ENCODE measurements around the gene KRT82.

The KRT82 gene

GRCh38 chr12:52364901-52365489 is 41.1 kb downstream of the KRT82 start:
- Histone ChIP-seq H3K27me3 (replicated peaks; ENCODE audit: control insufficient read depth, insufficient read depth, low read length) (peaks cover 53% of the 10 kb centered on the region), H3K9me3 (ENCODE audit: control insufficient read depth, low read length) (no peaks in the 10 kb centered on the region)

GRCh38 chr12:52364061-52364460 is 42.1 kb downstream of the KRT82 start:
- Histone ChIP-seq H3K9me3 (ENCODE audit: control insufficient read depth, low read length) (no peaks in the 10 kb centered on the region), H3K27me3 (replicated peaks; ENCODE audit: control insufficient read depth, insufficient read depth, low read length) (peaks cover 58% of the 10 kb centered on the region), H3K36me3 (ENCODE audit: control insufficient read depth, insufficient read depth, low read length, severe bottlenecking) (no peaks in the 10 kb centered on the region), H3K4me3 (ENCODE audit: low read length) (no peak overlapping the region), H3K9ac (ENCODE audit: low read length) (no peak overlapping the region), H3K4me1 (ENCODE audit: control insufficient read depth, insufficient read depth, low read length) (no peaks in the 10 kb centered on the region)
- no peak for DNase-seq (ENCODE audit: low read depth)

More at GRCh38 chr12:52364901-52365489, 41.1 kb downstream of the KRT82 start:
- Histone ChIP-seq H3K36me3 (ENCODE audit: control insufficient read depth, insufficient read depth, low read length, severe bottlenecking) (no peaks in the 10 kb centered on the region), H3K9ac (ENCODE audit: low read length) (no peak overlapping the region), H3K4me1 (ENCODE audit: control insufficient read depth, insufficient read depth, low read length) (no peaks in the 10 kb centered on the region), H3K4me3 (ENCODE audit: low read length) (no peak overlapping the region)
- no peak for DNase-seq (ENCODE audit: low read depth)

DNA sequence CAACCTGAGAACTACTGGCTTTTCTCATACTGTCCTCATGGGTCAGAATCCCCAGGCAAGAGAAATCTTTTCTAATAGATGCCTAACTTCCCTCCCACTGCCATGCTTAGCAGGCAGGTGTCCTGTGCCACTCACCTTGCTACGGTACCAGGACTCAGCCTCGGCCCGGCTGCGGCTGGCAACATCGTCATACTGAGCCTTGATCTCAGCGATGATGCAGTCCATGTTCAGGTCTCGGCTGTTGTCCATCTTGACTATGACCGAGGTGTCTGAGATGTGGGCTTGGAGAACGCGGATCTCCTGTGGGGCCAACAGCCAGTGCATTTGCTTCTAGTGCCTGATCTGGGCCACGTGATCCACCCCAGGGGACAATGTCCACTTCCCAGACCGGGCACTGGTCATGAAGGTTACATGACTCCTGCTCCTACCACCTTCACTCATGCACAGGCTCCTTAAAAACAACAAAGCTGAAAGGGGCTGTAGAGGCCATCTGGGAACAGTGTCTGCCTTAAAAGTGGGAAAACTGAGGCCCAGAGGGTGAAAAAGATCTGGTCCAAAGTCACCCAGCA is 42.9 kb downstream of the KRT82 start:
- Histone ChIP-seq H3K9me3 (ENCODE audit: control insufficient read depth, low read length) (no peaks in the 10 kb centered on the region), H3K4me1 (ENCODE audit: control insufficient read depth, insufficient read depth, low read length) (no peaks in the 10 kb centered on the region), H3K4me3 (ENCODE audit: low read length) (no peak overlapping the region), H3K9ac (ENCODE audit: low read length) (no peak overlapping the region), H3K27me3 (replicated peaks; ENCODE audit: control insufficient read depth, insufficient read depth, low read length) (peaks cover 50% of the 10 kb centered on the region), H3K36me3 (ENCODE audit: control insufficient read depth, insufficient read depth, low read length, severe bottlenecking) (no peaks in the 10 kb centered on the region)
- DNase-seq (ENCODE audit: low read depth) = no peak

DNA sequence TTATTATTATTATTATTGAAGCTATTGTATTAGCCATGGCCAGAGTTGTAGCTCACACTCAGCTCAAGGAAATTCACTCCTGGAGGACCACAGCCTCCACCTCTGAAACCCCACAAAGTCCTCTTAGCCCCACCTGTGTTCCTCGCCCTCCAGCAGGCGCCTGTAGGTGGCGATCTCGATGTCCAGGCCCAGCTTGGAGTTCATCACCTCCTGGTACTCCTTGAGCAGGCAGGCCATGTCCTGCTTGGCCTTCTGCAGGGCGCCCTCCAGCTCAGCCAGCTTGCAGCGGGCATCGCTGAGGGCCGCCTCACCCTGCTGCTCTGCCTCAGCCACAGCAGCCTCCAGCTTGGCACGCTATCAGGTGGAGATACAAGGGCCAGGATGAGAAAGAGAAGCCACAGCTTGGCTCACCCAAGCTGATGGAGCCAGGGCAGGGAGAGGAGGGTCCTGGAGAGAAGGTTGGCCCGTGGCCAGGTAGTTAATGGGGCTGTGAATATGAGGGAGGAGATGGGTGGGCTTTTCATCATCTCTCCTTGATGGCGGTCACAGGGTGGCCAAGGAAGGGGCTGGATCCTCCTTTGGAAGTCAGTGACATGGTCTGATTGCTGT is 43.9 kb downstream of the KRT82 start:
- Histone ChIP-seq H3K9me3 (ENCODE audit: control insufficient read depth, low read length) (no peaks in the 10 kb centered on the region), H3K36me3 (ENCODE audit: control insufficient read depth, insufficient read depth, low read length, severe bottlenecking) (no peaks in the 10 kb centered on the region), H3K4me1 (ENCODE audit: control insufficient read depth, insufficient read depth, low read length) (no peaks in the 10 kb centered on the region), H3K9ac (ENCODE audit: low read length) (no peak overlapping the region), H3K27me3 (replicated peaks; ENCODE audit: control insufficient read depth, insufficient read depth, low read length) (peaks cover 49% of the 10 kb centered on the region), H3K4me3 (ENCODE audit: low read length) (no peak overlapping the region)
- no peak for DNase-seq (ENCODE audit: low read depth)

DNA sequence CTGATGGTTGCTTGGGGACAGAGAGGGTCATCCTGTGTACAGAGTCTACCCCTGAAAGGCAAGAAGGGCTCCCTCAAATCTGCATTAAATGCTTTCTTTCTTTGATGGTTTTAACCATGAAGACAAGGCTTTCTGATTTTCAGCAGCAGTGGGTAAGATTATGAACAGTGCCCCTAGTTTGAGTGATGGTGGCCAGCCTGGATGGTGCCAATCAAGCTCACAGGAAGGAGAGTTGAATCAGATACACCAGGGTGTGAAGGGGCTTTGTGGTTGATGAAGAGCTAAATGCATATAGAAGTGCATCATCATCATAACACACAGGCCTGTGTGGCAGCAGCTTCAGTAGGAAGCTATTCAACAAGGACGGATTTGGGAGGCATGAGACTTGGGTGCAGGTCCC is 44.6 kb downstream of the KRT82 start:
- H3K27me3 ChIP-seq (replicated peaks; ENCODE audit: control insufficient read depth, insufficient read depth, low read length) = peaks cover 48% of the 10 kb centered on the region
- no peaks in the 10 kb centered on the region for H3K9me3 ChIP-seq (ENCODE audit: control insufficient read depth, low read length)
- no peak for DNase-seq (ENCODE audit: low read depth)
- H3K4me3 ChIP-seq (ENCODE audit: low read length) = no peak overlapping the region
- H3K9ac ChIP-seq (ENCODE audit: low read length) = no peak overlapping the region
- no peaks in the 10 kb centered on the region for H3K4me1 ChIP-seq (ENCODE audit: control insufficient read depth, insufficient read depth, low read length)
- no peaks in the 10 kb centered on the region for H3K36me3 ChIP-seq (ENCODE audit: control insufficient read depth, insufficient read depth, low read length, severe bottlenecking)

- no peaks in the 10 kb centered on the region for H3K9me3 ChIP-seq (ENCODE audit: control insufficient read depth, low read length)
- no peak overlapping the region for H3K4me3 ChIP-seq (ENCODE audit: low read length)
- H3K36me3 ChIP-seq (ENCODE audit: control insufficient read depth, insufficient read depth, low read length, severe bottlenecking) = no peaks in the 10 kb centered on the region
- DNase-seq (ENCODE audit: low read depth) = no peak
- peaks cover 40% of the 10 kb centered on the region for H3K27me3 ChIP-seq (replicated peaks; ENCODE audit: control insufficient read depth, insufficient read depth, low read length)
- H3K9ac ChIP-seq (ENCODE audit: low read length) = no peak overlapping the region
- no peaks in the 10 kb centered on the region for H3K4me1 ChIP-seq (ENCODE audit: control insufficient read depth, insufficient read depth, low read length)
Observed at GRCh38 chr12:52360663-52361271, 45.4 kb downstream of the KRT82 start.

GRCh38 chr12:52360106-52360662 is 46.0 kb downstream of the KRT82 start:
- Histone ChIP-seq H3K9me3 (ENCODE audit: control insufficient read depth, low read length) (no peaks in the 10 kb centered on the region), H3K4me1 (ENCODE audit: control insufficient read depth, insufficient read depth, low read length) (no peaks in the 10 kb centered on the region), H3K9ac (ENCODE audit: low read length) (no peak overlapping the region), H3K27me3 (replicated peaks; ENCODE audit: control insufficient read depth, insufficient read depth, low read length) (peaks cover 42% of the 10 kb centered on the region), H3K36me3 (ENCODE audit: control insufficient read depth, insufficient read depth, low read length, severe bottlenecking) (no peaks in the 10 kb centered on the region), H3K4me3 (ENCODE audit: low read length) (no peak overlapping the region)
- no peak for DNase-seq (ENCODE audit: low read depth)

GRCh38 chr12:52359621-52360061 is 46.5 kb downstream of the KRT82 start:
- DNase-seq (ENCODE audit: low read depth) = no peak
- no peaks in the 10 kb centered on the region for H3K4me1 ChIP-seq (ENCODE audit: control insufficient read depth, insufficient read depth, low read length)
- H3K9me3 ChIP-seq (ENCODE audit: control insufficient read depth, low read length) = no peaks in the 10 kb centered on the region
- no peak overlapping the region for H3K4me3 ChIP-seq (ENCODE audit: low read length)
- no peaks in the 10 kb centered on the region for H3K36me3 ChIP-seq (ENCODE audit: control insufficient read depth, insufficient read depth, low read length, severe bottlenecking)
- H3K9ac ChIP-seq (ENCODE audit: low read length) = no peak overlapping the region
- H3K27me3 ChIP-seq (replicated peaks; ENCODE audit: control insufficient read depth, insufficient read depth, low read length) = peaks cover 47% of the 10 kb centered on the region

DNA sequence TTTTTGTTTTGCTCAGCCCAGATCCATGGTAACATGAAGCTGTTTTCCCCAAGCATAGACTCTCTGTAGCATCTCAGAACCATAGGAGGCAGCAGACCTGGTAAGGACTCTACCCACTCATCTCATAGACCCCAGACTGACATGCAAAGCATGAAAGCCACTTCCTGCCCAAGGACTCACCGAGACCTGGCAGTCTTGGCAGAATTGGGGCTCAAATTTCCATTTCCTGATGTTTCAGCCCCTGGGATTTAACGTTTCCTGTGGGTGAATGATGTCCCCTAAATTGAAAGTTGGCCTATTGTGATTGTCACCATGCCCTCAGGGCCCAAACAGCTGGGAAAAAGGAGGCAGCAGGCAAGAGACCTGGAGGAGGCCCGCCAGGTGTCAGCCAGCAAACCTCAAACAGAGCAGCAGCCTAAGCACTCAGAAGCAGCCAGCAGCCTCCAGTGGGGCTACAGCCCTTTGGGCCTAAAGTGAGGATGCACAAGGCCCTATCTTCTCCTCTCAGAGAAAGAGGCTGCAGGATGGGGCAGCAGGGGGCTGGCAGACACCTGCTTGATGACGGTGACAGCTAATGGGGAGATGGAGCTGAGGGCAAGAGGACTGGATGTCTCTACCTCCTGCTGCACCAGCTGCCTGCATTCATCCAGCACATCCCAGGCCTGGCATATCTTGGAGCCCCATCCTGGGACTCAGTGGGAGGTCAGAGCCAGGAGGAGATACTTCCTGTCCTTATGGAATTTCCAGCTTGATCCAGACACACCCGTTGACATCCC is 47.4 kb downstream of the KRT82 start:
- H3K9me3 ChIP-seq (ENCODE audit: control insufficient read depth, low read length) = no peaks in the 10 kb centered on the region
- H3K9ac ChIP-seq (ENCODE audit: low read length) = no peak overlapping the region
- no peaks in the 10 kb centered on the region for H3K36me3 ChIP-seq (ENCODE audit: control insufficient read depth, insufficient read depth, low read length, severe bottlenecking)
- H3K27me3 ChIP-seq (replicated peaks; ENCODE audit: control insufficient read depth, insufficient read depth, low read length) = peaks cover 51% of the 10 kb centered on the region
- H3K4me3 ChIP-seq (ENCODE audit: low read length) = no peak overlapping the region
- no peaks in the 10 kb centered on the region for H3K4me1 ChIP-seq (ENCODE audit: control insufficient read depth, insufficient read depth, low read length)
- DNase-seq (ENCODE audit: low read depth) = no peak

- Histone ChIP-seq H3K36me3 (ENCODE audit: control insufficient read depth, insufficient read depth, low read length, severe bottlenecking) (no peaks in the 10 kb centered on the region), H3K4me3 (ENCODE audit: low read length) (no peak overlapping the region), H3K9ac (ENCODE audit: low read length) (no peak overlapping the region), H3K27me3 (replicated peaks; ENCODE audit: control insufficient read depth, insufficient read depth, low read length) (peaks cover 60% of the 10 kb centered on the region), H3K4me1 (ENCODE audit: control insufficient read depth, insufficient read depth, low read length) (no peaks in the 10 kb centered on the region), H3K9me3 (ENCODE audit: control insufficient read depth, low read length) (no peaks in the 10 kb centered on the region)
- DNase-seq (ENCODE audit: low read depth) = no peak
Observed at GRCh38 chr12:52356762-52357580, 49.2 kb downstream of the KRT82 start.

All from adipocyte (in vitro differentiated cells).